ENCODE measurements around the gene PRDX5. TPM values are rescaled to one million over a fixed set of nuclear protein-coding genes. Genes with fewer than 3 reads are reported as not detected.
A peak's percentile ranks its signal among the peaks of the same experiment; 100 is the strongest.

The PRDX5 gene
- total and polyA plus RNA-seq, 2 donors from 2014 or later, result 192 to 1,026 TPM

- DNase-seq (peak in 2 of 5 donors; percentile 77 to 87), FAIRE-seq (no peak)
- Histone ChIP-seq H3K9me3 (ENCODE audit: control insufficient read depth in 2 of 3, insufficient read depth in 1 of 3, low read length in 3 of 3) (no peaks in the 10 kb centered on the region), H3K27ac (ENCODE audit: low read depth in 2 of 2, low read length in 2 of 2) (peak overlapping the region; percentile 11 to 47), H3K36me3 (ENCODE audit: control insufficient read depth in 2 of 3, insufficient read depth in 3 of 3, low read length in 3 of 3) (peaks cover 0 to 8% (median 0%) of the 10 kb centered on the region in 3 donors), H3K9ac (ENCODE audit: low read length in 3 of 3) (peak overlapping the region in 2 of 3 donors; percentile 3 to 83), H3K4me1 (ENCODE audit: control insufficient read depth in 2 of 3, insufficient read depth in 2 of 3, low read depth in 1 of 3, low read length in 3 of 3) (peaks cover 0 to 22% (median 5%) of the 10 kb centered on the region in 3 donors), H3K4me3 (ENCODE audit: low read length in 3 of 3) (peak overlapping the region in 2 of 3 donors; percentile 59 to 88), H3K27me3 (ENCODE audit: control insufficient read depth, insufficient read depth, low read length) (no peaks in the 10 kb centered on the region)
- intact Hi-C loops (cut with DNase I), result no loop called here
- no peak for TF ChIP-seq CTCF (IDR thresholded peaks at IDR 0.05; ENCODE audit: borderline replicate concordance, extremely low read depth, insufficient read depth)
Measured at GRCh38 chr11:64358536-64358906, 40.6 kb downstream of the PRDX5 start.

GRCh38 chr11:64358907-64359711, 41.2 kb downstream of the PRDX5 start, which contains the start of gene RPS6KA4:
RPS6KA4 (plus strand) TSS chr11:64359162; CDS start chr11:64359236, 74 bp downstream.
- H3K4me3 ChIP-seq (ENCODE audit: low read length in 3 of 3), result peak within 1 kb of the TSS; percentile 63 to 88 (median 70)
- DNase-seq (peak in 4 of 5 donors; percentile 48 to 87 (median 78)), FAIRE-seq (no peak)
- H3K9me3 ChIP-seq (ENCODE audit: control insufficient read depth in 2 of 3, insufficient read depth in 1 of 3, low read length in 3 of 3), result no peaks in the 10 kb centered on the region
- peak within 1 kb of the TSS; percentile 38 to 57 for H3K27ac ChIP-seq (ENCODE audit: low read depth in 2 of 2, low read length in 2 of 2)
- peaks cover 0 to 8% (median 0%) of the 10 kb centered on the region in 3 donors for H3K36me3 ChIP-seq (ENCODE audit: control insufficient read depth in 2 of 3, insufficient read depth in 3 of 3, low read length in 3 of 3)
- H3K9ac ChIP-seq (ENCODE audit: low read length in 3 of 3), result peak within 1 kb of the TSS; percentile 44 to 85 (median 83)
- peaks cover 0 to 22% (median 5%) of the 10 kb centered on the region in 3 donors for H3K4me1 ChIP-seq (ENCODE audit: control insufficient read depth in 2 of 3, insufficient read depth in 2 of 3, low read depth in 1 of 3, low read length in 3 of 3)
- intact Hi-C loops (cut with DNase I), result no loop called here
- H3K27me3 ChIP-seq (ENCODE audit: control insufficient read depth, insufficient read depth, low read length), result no peaks in the 10 kb centered on the region
- TF ChIP-seq CTCF (IDR thresholded peaks at IDR 0.05; ENCODE audit: borderline replicate concordance, extremely low read depth, insufficient read depth), result no peak

- Histone ChIP-seq H3K4me1 (ENCODE audit: control insufficient read depth in 2 of 3, insufficient read depth in 2 of 3, low read depth in 1 of 3, low read length in 3 of 3) (peaks cover 0 to 22% (median 5%) of the 10 kb centered on the region in 3 donors), H3K36me3 (ENCODE audit: control insufficient read depth in 2 of 3, insufficient read depth in 3 of 3, low read length in 3 of 3) (peaks cover 0 to 8% (median 0%) of the 10 kb centered on the region in 3 donors), H3K27me3 (ENCODE audit: control insufficient read depth, insufficient read depth, low read length) (no peaks in the 10 kb centered on the region), H3K9me3 (ENCODE audit: control insufficient read depth in 2 of 3, insufficient read depth in 1 of 3, low read length in 3 of 3) (no peaks in the 10 kb centered on the region), H3K27ac (ENCODE audit: low read depth in 2 of 2, low read length in 2 of 2) (no peak overlapping the region), H3K9ac (ENCODE audit: low read length in 3 of 3) (peak overlapping the region in 2 of 3 donors; percentile 71 to 85), H3K4me3 (ENCODE audit: low read length in 3 of 3) (peak overlapping the region; percentile 63 to 88 (median 70))
- intact Hi-C loops (cut with DNase I), result no loop called here
- FAIRE-seq, result no peak
- DNase-seq, result peak in 4 of 5 donors; percentile 63 to 80 (median 72)
- TF ChIP-seq CTCF (IDR thresholded peaks at IDR 0.05; ENCODE audit: borderline replicate concordance, extremely low read depth, insufficient read depth), result no peak
Measured at GRCh38 chr11:64359712-64360445, 42.0 kb downstream of the PRDX5 start.

Measured in kidney (tissue), 14 donors.